T-helper 2 cell (primary cell): Measurements from ENCODE around the gene RAP1A.
"Not testable (repeated sequence)": the region's sequence is repeated elsewhere in the genome, so short reads cannot be mapped to it uniquely, and the experiment has no call there.

Experiments
- DNase-seq, 5 experiments: peaks; one replicate each; pipeline versions ENCODE4 v3.0.0 to v3.0.0-alpha.2; 2012 to 2022

Gene RAP1A

DNA sequence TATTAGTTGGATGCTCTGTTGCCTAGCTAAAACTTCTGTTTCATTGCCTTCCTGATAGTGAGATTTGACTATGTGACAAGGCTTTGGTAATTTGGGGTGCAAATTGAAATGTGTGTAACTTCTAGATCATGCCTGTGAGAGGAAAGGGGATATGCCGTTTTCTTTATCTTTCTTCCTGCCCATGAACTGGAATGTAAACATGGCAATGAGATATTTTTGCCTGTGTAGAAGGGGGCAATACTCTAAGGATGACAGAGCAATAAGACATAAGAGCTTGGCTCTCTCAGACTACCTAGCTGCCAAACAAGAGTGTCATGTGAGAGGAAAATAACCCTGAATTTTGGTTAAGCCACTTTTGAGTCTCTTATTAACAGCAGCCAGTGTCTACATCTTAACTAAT lies 49.7 kb downstream of the RAP1A start:
- DNase-seq: no peak

DNA sequence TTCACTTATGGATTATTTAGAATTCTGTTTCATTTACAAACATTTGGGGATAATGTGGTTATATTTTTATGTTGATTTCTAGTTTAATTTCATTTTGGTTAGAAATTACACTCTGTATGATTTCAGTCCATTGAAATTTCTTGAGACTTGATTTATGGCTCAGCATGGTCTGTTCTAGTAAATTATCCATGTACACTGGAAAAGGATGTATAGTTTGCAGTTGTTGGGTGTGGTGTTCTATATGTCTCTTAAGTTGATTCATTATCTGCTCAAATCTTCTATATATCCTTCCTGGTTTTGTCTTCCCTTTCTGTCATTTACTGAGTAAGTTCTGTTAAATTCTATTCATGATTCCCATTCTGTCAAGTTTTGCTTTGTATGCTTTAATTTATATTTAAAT lies 52.3 kb downstream of the RAP1A start:
- DNase-seq: no peak

DNA sequence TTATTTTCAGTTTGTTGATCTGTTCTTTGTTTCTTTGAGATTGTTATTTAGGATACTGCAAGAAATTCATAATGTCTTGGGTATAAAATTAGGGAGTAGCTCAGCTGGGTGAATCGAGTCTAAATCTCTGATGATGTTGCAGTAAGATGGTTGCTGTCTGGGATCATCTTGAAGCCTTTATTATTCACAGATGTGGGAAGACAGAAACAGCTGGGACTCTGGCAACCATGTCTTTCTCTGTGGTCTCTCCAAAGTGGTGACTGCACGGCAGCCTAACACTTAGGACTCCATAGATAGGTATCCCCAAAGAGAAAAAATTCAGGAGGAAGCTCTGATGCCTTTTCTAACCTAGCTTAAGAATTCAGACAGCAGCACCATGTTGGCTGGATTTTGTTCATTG lies 52.7 kb downstream of the RAP1A start:
- DNase-seq: no peak

DNA sequence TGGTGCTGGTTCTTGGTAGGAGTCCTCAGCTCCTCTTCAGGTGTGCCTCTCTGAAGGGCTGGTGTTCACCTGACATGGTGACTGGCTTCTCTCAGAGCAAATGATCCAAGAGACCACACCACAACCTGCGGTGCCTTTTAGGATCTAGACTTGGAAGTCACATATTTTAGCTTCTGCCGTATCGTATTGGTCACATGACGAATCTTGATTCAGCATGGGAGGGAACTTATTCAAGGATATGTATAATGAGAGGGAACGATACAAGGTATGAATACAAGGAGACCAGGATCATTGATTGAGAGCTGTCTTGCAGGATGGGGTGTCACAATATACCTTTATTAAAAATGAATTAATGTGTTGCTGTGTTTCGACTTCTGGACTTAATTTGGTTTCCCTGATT lies 58.0 kb downstream of the RAP1A start:
- no peak for DNase-seq

DNA sequence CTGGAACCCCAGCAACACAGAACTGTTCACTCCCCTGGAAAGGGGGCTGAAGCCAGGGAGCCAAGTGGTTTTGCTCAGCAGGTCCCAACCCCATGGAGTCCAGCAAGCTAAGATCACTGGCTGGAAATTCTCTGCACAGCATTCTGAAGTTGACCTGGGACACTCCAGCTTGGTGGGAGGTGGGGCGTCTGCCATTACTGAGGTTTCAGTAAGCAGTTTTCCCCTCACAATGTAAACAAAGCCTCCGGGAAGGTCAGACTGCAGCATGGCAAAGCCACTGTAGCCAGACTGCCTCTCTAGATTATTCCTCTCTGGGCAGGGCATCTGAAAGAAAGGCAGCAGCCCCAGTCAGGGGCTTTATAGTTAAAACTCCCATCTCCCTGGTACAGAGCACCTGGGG lies 60.0 kb downstream of the RAP1A start:
- DNase-seq: no peak

DNA sequence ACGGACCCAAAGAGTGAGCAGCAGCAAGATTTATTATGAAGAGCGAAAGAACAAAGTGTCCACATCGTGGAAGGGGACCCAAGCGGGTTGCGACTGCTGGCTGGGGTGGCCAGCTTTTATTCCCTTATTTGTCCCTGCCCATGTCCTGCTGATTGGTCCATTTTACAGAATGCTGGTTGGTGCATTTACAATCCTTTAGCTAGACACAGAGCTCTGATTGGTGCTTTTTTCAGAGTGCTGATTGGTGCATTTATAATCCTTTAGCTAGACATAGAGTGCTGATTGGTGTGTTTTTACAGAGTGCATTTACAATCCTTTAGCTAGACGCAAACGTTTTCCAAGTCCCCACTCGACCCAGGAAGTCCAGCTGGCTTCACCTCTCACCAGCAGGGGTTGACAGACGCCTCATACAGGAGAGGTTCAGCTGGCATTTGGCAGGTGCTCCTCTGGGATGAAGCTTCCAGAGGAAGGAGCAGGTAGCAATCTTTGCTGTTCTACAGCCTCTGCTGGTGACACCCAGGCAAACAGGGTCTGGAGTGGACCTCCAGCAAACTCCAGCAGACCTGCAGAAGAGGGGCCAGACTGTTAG lies 60.7 kb downstream of the RAP1A start:
- DNase-seq: not testable (repeated sequence)

DNA sequence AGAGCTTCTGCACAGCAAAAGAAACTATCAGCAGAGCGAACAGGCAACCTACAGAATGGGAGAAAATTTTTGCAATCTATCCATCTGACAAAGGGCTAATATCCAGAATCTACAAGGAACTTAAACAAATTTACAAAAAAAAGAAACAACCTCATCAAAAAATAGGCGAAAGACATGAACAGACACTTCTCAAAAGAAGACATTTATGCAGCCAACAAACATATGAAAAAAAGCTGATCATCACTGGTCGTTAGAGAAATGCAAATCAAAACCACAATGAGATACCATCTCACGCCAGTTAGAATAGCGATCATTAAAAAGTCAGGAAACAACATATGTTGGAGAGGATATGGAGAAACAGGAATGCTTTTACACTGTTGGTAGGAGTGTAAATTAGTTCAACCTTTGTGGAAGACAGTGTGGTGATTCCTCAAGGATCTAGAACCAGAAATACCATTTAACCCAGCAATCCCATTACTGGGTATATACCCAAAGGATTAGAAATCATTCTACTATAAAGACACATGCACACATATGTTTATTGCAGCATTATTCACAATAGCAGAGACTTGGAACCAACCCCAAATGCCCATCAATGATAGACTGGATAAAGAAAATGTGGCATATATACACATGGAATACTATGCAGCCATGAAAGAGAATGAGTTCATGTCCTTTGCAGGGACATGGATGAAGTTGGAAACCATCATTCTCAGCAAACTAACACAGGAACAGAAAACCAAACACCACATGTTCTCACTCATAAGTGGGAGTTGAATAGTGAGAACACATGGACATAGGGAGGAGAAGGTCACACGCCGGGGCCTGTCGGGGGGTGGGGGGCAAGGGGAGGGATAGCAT lies 65.9 kb downstream of the RAP1A start:
- not testable (repeated sequence) for DNase-seq

DNA sequence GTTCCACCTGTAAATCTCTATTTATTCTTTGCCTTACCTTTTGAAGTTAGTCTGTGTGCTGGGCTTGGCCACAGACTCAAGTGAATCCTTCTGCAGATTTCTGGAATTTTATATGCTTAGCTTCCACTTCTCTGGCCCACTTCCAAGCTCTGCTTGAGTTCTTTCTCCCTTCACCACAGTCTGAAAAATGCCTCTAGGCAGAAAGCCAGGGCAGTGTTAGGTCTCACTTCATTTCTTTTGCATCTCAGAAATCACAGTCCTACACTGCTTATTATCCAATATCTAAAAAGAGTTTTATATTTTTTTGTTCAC lies 70.7 kb downstream of the RAP1A start:
- DNase-seq: no peak

DNA sequence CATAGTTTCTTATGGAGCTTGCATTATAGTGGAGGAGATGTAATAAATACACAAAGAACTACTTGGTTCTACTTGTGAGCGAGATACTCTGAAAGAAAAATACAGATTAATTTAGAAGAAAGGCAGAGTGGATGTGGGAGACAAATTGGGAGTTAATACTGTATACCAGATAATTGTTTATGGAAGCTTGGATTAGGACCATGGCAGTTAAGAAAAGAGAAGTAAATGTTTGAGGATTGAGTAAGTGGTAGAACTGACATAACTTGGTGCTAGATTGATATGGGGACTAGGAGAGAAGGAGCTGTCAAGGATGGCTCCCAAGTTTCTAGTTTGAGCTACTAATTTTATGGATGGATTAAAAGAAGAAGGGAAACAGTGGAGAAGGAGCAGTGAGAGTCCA lies 72.3 kb downstream of the RAP1A start:
- DNase-seq: no peak

DNA sequence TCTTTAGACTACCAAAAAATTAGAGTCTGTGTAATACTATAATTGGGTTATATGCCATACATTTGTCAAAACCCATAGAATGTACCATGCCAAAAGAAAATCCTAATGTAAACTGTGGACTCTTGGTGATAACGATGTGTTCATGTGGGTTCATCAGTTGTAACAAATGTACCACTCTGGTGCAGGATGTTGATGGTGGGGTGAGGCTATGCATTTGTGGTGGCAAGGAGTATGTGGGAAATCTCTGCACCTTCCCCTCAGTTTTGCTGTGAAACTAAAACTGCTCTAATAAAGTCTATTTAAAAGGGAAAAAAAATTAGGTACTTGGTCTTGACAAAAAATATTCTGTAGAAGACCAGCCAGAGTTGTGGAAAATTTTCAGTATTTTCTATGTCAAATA lies 76.2 kb downstream of the RAP1A start:
- peak in 1 of 5 experiments; percentile 20 for DNase-seq

DNA sequence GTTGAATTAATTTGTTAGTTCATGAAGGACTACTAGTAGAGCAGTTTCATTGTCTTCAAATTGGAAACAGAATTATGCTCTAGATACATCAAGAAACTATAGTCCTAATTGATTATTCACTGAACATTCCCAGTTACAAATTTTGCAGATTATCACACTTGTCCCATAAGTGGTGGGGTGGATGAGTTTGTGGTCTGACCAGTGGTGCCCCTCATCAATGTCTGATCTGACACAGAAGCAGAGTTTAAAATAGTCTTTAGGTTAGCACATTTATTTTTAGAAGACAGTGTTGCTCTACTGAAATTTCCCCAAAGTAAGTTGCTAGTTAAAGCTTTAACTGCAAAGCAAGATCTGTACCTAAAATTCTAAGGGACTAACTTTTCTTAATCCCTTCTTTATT lies 76.7 kb downstream of the RAP1A start:
- no peak for DNase-seq

DNA sequence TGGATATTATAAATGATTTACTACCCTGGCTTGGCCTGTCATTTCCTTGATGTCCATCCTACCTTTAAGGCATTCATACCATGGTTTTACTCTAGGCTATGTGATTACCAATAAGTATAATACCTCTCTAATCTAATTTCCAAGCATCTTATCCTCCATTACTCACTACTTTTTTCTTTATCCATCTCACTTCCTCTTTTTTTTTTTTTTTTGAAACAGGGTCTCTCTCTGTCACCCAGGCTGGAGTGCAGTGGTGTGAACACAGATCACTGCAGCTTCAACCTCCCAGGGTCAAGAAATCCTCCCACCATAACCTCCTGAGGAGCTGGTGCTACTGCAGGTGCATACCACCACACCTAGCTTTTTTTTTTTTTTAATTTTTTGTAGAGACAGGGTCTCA lies 79.7 kb downstream of the RAP1A start:
- no peak for DNase-seq

DNA sequence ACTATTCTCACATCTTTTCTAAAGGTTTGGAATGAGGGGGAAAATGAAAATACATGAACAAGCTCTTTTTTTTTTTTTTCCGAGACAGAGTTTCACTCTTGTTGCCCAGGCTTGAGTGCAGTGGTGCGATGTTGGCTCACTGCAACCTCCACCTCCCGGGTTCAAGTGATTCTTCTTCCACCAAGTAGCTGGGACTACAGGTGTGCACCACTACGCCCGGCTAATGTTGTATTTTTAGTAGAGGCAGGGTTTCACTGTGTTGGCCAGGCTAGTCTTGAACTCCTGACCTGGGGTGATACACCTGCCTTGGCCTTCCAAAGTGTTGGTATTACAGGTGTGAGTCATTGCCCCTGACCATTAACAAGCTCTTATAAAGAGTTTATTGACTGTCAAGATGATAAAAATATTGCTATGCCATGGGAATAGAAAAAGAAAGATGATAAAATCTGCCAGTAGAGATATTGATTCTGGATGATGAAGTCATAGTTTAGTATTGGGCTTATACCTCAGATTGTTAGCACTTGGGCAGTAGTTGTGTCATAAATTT lies 83.0 kb downstream of the RAP1A start:
- DNase-seq: no peak

DNA sequence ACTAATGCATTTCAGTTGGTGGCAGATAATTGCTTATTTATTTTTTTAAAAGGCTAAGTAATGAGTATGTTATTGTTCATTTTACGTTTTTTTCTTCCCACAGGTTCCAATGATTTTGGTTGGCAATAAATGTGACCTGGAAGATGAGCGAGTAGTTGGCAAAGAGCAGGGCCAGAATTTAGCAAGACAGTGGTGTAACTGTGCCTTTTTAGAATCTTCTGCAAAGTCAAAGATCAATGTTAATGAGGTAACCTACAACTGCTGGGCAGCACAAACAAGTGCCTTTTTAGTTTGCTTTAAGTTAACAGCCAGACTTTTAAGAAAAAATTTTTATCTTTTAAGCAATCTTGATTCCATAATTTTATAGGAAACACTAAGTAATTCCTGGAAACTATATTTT lies 84.7 kb downstream of the RAP1A start:
- DNase-seq: no peak

DNA sequence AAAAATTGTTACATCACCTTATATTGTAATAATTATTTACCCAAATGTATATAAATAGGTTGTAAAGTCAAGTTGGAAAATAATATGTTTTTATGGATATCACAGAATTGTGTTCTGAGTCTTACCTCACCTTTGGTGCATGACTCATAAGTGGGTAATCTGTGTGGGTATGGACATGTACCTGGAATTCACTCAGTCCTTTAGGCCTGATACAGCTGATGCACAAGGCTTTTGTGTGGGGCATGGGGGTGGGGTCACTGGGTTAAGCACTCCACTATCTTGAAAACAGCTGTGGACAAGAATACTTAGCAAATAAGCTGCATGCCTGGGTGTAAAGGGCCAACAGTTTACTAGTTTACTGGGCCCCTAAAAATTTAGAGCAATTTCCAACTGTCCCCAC lies 85.2 kb downstream of the RAP1A start:
- no peak for DNase-seq

DNA sequence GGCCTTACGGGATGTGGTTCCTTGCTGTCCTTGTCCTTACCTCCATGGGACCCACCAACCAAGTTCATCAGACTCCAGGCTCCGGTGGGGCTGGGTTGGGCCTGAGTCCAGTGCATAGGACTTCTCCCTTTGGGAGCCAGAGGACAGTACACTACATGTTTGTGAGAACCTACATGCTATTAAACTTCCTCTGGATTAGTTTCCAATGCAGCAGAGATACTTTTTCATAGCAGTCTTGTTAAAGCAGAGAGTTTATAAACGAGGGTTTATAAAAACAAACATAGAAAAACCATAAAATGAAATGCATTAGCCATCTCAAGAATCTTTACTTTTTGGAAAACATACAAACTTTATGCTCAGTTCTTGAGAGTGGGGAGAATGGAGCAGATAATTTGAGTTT lies 86.3 kb downstream of the RAP1A start:
- no peak for DNase-seq

DNA sequence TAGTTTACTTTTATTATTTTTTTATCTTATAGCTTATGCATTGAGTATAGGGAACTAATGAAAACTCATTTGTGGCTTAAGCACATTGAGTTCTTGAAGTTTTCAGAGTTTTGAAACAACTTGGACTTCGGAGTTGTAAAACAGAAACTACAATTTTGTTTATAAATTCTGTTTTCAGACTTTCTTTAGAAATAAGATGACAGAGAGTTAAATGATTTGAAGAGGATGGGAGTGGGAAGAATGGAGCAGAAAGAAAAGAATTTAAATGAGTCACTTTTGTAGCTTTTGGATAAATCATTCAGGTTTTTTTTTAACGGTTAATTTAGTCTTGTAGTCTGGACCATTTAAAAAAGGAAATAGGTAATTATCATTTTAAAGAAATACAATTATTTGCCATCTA lies 87.3 kb downstream of the RAP1A start:
- no peak for DNase-seq

DNA sequence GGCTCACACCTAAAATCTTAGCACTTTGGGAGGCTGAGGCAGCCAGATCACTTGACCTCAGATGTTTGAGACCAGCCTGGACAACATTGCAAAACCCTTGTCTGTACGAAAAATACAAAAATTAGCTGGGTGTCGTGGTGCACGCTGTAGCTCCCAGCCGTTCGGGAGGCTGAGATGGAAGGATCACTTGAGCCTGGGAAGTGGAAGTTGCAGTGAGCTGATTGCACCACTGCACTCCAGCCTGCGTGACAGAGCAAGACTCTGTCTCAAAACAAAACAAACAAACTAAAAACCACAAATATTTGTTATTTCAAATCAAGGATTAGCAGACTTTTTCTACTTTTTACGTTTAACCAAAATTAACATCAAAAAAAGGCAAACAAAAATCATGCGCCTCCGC lies 88.3 kb downstream of the RAP1A start:
- no peak for DNase-seq

DNA sequence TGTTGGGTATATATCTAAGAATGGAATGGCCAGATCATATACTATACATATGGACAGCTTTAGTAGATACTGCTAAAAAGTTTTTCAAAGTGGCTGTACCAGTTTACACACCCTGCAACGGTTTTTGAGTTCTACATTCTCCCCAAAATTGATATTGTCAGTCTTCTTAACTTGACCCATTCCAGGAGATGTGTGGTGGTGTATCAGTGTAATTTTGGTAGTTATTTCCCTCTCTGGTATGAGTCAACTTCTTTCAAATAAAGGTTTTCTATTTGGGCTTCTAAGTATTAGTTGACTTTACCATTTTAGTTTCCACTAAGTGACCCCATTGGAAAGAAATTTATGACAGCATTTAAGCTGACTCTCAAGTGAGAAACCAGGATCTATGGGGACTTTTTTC lies 90.4 kb downstream of the RAP1A start:
- no peak for DNase-seq

DNA sequence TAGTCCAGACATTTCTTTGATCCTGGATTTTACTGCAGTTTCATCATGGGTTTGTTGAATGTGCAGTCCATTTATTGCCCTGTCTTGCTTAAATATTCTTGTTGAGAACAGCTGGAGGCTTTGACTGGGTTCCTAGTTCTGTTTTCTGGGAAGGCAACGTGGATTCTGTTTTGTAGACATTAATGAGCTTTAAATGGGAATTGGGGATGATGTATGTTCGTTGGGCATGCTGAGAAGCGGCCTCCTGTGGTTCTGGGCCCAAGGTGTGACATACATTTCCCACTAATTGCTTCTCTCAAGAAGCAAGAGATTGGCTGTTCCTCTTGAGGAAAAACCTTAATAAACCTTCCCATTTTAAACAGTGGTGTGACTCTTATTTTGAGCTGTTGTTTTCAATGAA lies 96.7 kb downstream of the RAP1A start:
- no peak for DNase-seq

DNA sequence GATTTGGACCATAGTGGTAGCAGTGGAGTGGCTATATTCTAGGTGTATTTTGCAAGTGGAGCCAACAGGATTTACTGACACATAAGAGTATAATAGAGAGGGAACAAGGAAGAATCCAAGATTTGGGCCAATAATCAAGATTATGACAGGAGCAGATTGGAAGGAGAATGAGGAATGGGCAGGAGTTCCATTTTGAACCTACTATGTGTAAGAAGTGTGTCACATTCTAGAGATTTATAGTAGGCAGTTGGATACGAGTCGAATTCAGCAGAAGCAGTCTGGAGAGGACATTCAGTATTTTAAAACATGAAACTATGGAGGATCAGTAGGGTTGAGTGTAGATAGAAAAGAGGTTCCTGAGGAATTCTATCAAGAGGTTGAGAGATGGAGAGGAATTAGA lies 97.9 kb downstream of the RAP1A start:
- no peak for DNase-seq

DNA sequence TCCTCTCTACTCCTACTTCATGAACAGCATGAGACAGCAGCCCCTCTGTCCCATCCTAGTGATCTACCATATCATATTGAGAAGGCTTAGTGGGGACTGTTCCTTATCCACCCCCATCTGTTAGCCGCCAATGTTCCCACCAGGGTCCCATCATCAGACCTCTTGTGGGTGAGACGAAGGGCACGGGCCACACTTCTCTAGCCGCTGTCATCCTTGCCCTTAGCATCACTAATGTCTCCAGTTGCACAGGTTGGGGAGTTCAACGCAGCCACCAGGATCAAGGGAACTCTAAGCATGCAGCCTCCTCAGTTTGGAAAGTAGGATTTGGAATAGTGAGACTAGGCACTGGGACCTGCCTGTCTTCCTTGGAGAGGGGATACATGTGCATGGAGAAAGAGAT lies 99.5 kb downstream of the RAP1A start:
- no peak for DNase-seq

DNA sequence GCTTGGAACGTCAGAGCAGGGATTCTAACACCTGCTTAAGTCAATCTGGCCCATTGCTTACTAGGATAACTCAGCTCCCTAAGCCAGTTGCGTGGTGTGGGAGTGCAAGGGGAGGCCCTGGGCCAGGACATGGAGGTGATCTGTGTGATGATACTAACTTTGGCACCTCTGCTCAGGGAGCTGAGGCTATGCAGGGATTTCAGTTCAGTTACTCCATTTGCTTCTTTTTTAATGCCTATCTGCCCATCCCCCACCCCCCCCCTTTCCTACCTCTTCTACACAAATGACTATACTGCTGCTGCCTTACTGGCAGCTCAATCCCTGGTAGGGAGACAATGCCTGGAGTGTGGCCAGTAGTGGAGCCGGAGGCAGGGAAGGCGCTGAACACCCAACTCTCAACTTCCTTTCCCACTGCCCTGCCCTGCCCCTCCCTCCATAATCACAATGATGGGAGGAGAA lies 100.1 kb downstream of the RAP1A start:
- DNase-seq: peak in 1 of 5 experiments; percentile 26

DNA sequence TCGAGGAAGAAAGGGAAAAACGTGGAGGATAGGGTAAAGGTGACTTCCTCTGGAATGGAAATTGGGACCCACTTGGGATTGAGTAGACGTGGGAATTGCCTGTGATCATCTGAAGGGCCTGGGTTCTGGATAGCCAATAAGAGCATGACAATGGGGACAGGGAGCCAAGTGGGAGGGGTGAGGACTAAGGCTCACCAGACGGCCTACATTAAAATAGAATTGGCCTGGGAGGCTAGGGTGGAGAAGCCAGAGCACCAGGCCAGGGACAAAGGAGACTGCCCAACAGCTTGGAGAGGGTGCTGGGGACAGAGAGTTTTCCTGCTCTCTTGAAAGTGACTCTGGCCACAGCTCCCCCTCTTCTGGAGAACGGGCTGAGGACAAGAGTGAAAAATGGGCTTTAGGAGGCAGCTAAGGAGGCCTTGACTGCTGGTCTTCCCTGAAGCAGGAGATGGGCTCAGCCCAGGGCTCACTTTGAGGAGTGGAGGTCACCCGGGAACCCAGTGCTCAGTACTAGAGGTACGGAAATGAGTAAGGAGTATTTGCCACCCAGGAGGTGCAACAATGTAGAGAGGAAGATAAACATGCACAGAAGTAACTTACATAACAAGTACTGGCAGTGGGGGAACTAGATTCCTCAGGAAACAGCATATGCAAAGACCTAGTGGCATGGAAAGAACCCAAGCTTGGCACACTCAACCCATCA lies 100.8 kb downstream of the RAP1A start:
- DNase-seq: peak in 1 of 5 experiments; percentile 22
